Kidney epithelial cell (primary cell): ENCODE data around the gene ATG16L2. TPM values are rescaled to one million over a fixed set of nuclear protein-coding genes. Genes with fewer than 3 reads are reported as not detected.

Source experiments
- DNase-seq: peaks from one replicate; pipeline ENCODE4 v3.0.0-alpha.2; 2010; ENCODE audit warnings: low read depth
- H3K27me3 ChIP-seq: 2 replicates; pipeline ENCODE4 v1.6.0; 2011; ENCODE audit warnings: low read length; ENCODE audit not compliant: control insufficient read depth, insufficient read depth
- H3K36me3 ChIP-seq: 2 replicates; pipeline ENCODE4 v1.5.1; 2011; ENCODE audit warnings: low read length; ENCODE audit not compliant: control insufficient read depth, insufficient read depth
- H3K4me3 ChIP-seq: 2 replicates; pipeline ENCODE4 v1.5.1; 2011; ENCODE audit warnings: low read depth, mild to moderate bottlenecking, control low read depth, low read length
- total RNA-seq: library from RNA; depleted of rRNA; stranded (reverse); fragments of >200 nt; gene quantifications from 2 replicates; pipeline ENCODE4 v1.2.3, GENCODE V29; 2015
- TF ChIP-seq, protein P1 (sequence below): IDR thresholded peaks from 2 replicates; pipeline ENCODE4 v1.5.1; 2011; ENCODE audit warnings: mild to moderate bottlenecking, moderate library complexity, low read length, control low read depth, inconsistent platforms; ENCODE audit not compliant: insufficient read depth, poor library complexity, severe bottlenecking

The ATG16L2 gene, protein sequence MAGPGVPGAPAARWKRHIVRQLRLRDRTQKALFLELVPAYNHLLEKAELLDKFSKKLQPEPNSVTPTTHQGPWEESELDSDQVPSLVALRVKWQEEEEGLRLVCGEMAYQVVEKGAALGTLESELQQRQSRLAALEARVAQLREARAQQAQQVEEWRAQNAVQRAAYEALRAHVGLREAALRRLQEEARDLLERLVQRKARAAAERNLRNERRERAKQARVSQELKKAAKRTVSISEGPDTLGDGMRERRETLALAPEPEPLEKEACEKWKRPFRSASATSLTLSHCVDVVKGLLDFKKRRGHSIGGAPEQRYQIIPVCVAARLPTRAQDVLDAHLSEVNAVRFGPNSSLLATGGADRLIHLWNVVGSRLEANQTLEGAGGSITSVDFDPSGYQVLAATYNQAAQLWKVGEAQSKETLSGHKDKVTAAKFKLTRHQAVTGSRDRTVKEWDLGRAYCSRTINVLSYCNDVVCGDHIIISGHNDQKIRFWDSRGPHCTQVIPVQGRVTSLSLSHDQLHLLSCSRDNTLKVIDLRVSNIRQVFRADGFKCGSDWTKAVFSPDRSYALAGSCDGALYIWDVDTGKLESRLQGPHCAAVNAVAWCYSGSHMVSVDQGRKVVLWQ
- 12.8 and 24.3 TPM in 2 replicates for total RNA-seq

DNA sequence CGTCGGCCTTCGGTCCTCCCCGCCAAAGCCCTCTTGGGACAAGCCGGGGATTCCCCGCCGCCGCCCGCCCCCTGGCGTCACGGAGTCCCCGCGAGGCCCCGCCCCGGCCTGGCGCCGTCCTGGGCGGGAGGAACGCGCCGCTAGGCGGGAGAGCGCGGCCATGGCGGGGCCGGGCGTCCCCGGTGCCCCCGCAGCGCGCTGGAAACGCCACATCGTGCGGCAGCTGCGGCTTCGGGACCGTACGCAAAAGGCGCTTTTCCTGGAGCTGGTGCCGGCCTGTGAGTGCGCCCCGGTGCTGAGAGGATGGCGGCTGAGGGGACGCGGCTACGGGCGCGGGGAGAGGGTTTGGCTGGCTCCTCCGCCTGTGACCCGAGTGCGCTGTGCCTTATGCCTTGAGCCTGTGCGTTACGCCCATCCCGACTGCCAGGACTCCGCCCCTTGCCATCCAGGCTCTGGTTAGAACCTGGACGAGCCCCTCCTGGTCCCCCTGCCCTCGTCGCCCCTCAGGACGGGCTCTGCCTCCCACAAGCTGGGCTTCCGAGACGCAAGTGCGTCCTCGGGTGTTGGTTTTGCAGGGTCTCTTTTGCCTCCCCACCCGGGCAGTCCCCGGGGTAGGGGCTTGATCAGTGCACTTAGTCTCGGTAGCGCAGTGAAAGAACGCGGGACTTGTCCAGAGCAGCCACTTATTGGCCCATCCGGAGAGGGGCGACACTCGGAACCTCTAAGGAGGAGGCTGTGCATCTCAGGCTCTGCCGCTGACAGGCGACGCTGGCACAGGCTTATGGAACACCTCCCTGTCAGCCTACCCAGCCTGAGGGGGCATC, at the start of gene ATG16L2:
TSS of gene ATG16L2 (plus strand) at position 126 of the 824 bp plus-strand sequence. CDS start at position 161, 35 bp downstream.
- peak within 1 kb of the TSS; percentile 68 for H3K4me3 ChIP-seq
- no peak for DNase-seq
- TF ChIP-seq, protein P1, sequence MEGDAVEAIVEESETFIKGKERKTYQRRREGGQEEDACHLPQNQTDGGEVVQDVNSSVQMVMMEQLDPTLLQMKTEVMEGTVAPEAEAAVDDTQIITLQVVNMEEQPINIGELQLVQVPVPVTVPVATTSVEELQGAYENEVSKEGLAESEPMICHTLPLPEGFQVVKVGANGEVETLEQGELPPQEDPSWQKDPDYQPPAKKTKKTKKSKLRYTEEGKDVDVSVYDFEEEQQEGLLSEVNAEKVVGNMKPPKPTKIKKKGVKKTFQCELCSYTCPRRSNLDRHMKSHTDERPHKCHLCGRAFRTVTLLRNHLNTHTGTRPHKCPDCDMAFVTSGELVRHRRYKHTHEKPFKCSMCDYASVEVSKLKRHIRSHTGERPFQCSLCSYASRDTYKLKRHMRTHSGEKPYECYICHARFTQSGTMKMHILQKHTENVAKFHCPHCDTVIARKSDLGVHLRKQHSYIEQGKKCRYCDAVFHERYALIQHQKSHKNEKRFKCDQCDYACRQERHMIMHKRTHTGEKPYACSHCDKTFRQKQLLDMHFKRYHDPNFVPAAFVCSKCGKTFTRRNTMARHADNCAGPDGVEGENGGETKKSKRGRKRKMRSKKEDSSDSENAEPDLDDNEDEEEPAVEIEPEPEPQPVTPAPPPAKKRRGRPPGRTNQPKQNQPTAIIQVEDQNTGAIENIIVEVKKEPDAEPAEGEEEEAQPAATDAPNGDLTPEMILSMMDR, result no peak
- no peaks in the 10 kb centered on the region for H3K27me3 ChIP-seq
- H3K36me3 ChIP-seq, result no peaks in the 10 kb centered on the region

DNA sequence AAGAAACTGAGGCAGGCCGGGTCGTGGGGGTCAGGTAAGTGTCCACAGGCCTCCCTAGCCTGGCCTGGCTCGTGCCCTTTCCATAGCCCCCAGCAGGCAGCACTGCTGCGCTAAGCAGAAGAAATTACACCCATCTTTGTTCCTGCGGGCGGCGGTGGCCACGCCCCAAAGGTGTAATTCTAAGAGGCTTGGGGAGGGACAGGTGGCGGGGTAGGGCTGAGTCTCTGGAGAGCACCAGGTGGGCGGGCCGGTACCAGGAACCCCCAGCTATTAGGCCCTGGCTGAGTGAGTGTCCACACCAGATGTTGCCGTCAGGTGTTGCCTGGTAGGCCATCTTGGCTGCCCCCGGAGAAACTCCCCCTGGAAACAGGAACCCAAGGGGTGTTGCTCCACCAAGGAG, 49.7 kb upstream of the ATG16L2 start:
- Histone ChIP-seq H3K27me3 (no peaks in the 10 kb centered on the region), H3K36me3 (no peaks in the 10 kb centered on the region), H3K4me3 (no peak overlapping the region)
- DNase-seq, result no peak
- TF ChIP-seq, protein P1, result no peak

DNA sequence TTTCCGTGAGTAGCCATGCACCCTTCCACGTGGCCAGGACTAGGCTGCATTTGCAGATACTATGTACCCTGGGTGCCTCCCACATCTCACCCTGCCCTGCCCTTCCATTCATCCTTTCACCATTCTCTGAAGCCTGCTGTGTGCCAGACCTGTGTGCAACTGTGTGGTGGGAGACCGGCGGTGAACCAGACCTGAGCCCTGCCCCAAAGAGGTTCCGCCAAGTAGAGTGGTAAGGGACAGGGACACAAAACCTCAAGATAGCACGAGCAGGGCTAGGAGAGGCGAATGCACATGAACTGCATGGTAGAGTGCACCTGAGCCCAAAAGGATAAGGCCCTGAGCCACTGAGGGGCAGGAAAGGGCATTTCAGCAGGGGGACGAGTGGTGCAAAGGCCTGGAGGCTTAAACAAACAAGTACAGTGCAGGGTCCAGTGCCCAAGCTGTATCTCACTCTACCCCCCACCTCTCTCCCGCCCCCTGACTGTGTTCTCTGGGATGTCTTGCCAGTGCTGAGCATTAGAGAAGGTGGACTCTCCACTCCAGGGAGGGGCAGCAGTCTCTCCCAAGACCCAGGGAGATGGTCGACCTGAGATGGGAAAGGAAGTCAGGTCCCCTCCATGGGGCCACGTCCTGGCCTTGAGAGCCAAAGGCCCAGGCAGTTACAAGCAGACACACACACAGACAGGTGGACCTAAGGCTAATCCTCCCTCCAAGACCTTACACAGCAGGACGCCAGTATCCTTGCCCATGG, 47.9 kb upstream of the ATG16L2 start:
- Histone ChIP-seq H3K36me3 (no peaks in the 10 kb centered on the region), H3K4me3 (no peak overlapping the region), H3K27me3 (no peaks in the 10 kb centered on the region)
- TF ChIP-seq, protein P1, result no peak
- DNase-seq, result no peak

DNA sequence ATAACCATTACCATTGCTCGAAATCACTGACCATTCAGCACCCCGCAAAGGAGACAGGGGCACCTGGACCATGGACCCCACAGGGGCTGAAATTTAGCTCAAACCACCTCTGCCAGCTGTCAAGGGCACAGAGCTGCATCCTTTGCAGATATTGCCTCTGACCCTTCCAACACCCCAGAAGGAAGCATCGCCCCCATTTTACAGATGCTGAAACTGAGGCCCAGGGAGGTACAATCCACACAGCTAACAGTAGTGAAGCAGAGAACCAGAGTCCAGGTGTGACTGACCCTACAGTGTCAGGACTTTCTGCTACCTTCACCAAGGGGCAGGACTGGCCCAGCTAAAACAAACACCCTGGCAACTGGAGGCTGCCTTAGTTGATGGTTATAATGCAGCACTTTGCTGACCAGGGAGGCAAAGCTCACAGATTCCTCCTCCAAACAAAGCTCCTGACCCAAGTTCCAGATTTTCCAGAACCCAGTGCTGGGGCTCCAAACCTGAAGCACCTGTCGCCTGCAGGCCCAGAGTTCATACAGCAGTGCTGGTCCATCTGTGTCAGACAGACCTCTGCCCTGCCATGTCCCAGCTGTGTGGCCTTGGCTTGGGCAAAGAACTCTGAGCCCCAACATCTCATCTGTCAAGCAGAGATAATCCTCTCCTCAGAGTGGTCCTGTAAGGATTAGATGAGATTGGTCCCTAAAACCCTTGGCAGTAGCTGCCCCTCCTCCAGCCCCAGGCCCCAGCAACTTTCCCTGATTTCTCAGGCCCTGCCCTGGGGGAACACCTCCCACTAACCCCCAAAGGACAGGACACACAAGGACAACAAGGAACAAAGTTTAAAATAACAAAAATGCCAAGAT, 46.8 kb upstream of the ATG16L2 start:
- Histone ChIP-seq H3K27me3 (no peaks in the 10 kb centered on the region), H3K4me3 (no peak overlapping the region), H3K36me3 (no peaks in the 10 kb centered on the region)
- TF ChIP-seq, protein P1, result no peak
- DNase-seq, result no peak

DNA sequence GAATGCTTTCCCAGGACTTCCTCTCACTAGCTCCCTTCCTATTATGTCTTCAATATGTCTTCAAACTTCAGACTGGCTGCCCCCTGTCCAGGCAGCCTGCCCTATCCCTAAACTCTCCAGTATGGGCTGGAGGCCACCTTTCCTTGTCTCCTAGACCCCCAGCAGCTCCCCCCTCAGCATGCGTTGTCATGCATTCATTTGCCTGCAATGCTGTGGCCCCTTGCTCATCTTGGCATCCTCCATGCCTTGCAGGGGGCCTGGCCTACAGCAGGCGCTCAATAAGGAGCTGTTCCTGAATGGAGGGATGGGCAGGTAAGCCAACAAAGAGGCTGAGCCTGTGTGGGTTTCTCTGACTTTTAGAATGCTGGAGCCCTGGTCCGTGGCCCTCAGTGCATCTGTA, 45.6 kb upstream of the ATG16L2 start:
- no peaks in the 10 kb centered on the region for H3K36me3 ChIP-seq
- DNase-seq, result no peak
- TF ChIP-seq, protein P1, result no peak
- H3K4me3 ChIP-seq, result no peak overlapping the region
- H3K27me3 ChIP-seq, result no peaks in the 10 kb centered on the region
